Spleen (tissue), 7 donors: ENCODE measurements around the gene TBPL1.

Experiments
- POLR2AphosphoS5 ChIP-seq, 3 donors: sonication (generic); formaldehyde crosslinking; IDR thresholded peaks; one replicate each; pipeline ENCODE4 v1.5.1; 2017; ENCODE audit warnings: antibody characterized with exemption in 3 of 3
- TF ChIP-seq, protein P1 (sequence below), 11 experiments: fragments of 200-600 bp in 7 of 11; fragments of 450-650 bp in 4 of 11; sonication (generic) in 4 of 11; IDR thresholded peaks in 8 of 11; conservative IDR thresholded peaks in 3 of 11; 1 replicate in 7 of 11; 2 replicates in 4 of 11; pipeline versions ENCODE4 v1.4.0 to v1.8.0; 2016 to 2021; ENCODE audit warnings: antibody characterized with exemption in 11 of 11, inconsistent platforms in 4 of 11, mild to moderate bottlenecking in 1 of 11
- donor health status: DM: no; HTN: no; CAD: no; lungs with moderate emphysema.
- donor health status: DM: no; HTN: no; CAD: no.
- donor health status: DM: no; HTN: no; CAD: no.

DNA sequence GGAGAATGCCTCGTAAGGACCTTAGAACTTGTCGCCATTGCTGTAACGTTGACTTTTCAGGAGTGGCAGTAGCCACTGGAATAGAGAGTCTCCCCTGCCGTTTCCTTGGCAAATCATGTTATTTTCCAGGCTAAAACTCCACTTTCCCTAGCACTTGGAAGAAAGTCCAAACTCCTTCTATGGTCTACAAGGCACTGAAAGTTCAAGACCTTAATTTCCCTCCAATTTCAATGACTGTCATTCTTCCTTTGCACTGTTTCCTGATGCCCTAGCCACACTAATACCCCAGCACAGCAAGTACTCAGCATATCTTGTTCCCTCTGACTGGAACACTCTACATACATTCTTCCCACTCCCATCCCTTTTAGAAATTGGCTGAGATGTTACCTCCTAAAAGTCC is 1.8 kb upstream of the TBPL1 start:
- TF ChIP-seq, protein P1, sequence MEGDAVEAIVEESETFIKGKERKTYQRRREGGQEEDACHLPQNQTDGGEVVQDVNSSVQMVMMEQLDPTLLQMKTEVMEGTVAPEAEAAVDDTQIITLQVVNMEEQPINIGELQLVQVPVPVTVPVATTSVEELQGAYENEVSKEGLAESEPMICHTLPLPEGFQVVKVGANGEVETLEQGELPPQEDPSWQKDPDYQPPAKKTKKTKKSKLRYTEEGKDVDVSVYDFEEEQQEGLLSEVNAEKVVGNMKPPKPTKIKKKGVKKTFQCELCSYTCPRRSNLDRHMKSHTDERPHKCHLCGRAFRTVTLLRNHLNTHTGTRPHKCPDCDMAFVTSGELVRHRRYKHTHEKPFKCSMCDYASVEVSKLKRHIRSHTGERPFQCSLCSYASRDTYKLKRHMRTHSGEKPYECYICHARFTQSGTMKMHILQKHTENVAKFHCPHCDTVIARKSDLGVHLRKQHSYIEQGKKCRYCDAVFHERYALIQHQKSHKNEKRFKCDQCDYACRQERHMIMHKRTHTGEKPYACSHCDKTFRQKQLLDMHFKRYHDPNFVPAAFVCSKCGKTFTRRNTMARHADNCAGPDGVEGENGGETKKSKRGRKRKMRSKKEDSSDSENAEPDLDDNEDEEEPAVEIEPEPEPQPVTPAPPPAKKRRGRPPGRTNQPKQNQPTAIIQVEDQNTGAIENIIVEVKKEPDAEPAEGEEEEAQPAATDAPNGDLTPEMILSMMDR (IDR thresholded peaks at IDR 0.05 in 8 of 11, conservative IDR thresholded peaks at IDR 0.05 in 3 of 11) = no peak
- no peak for TF ChIP-seq POLR2AphosphoS5 (IDR thresholded peaks at IDR 0.05)
